Measurements from ENCODE around the gene BCR.
"Not testable (repeated sequence)": the region's sequence is repeated elsewhere in the genome, so short reads cannot be mapped to it uniquely, and the experiment has no call there.

BCR gene

GRCh38 chr22:23323960-23324688 is 143.8 kb downstream of the BCR start:
- not testable (repeated sequence) for DNase-seq

- no peak for DNase-seq
Observed at GRCh38 chr22:23325183-23325582, 144.9 kb downstream of the BCR start.

- DNase-seq = not testable (repeated sequence)
Observed at GRCh38 chr22:23333822-23334221, 153.5 kb downstream of the BCR start.

- not testable (repeated sequence) for DNase-seq
Observed at GRCh38 chr22:23337672-23338071, 157.4 kb downstream of the BCR start.

- DNase-seq = not testable (repeated sequence)
Observed at GRCh38 chr22:23341942-23342695, 161.8 kb downstream of the BCR start.

GRCh38 chr22:23351321-23351720 is 171.0 kb downstream of the BCR start:
- no peak for DNase-seq

GRCh38 chr22:23353004-23353403 is 172.7 kb downstream of the BCR start:
- DNase-seq = no peak

GRCh38 chr22:23353696-23354095 is 173.4 kb downstream of the BCR start:
- DNase-seq = no peak

GRCh38 chr22:23356094-23356493 is 175.8 kb downstream of the BCR start:
- DNase-seq = no peak

GRCh38 chr22:23357053-23357452 is 176.7 kb downstream of the BCR start:
- DNase-seq = no peak

- DNase-seq = no peak
Observed at GRCh38 chr22:23359583-23360123, 179.3 kb downstream of the BCR start.

- no peak for DNase-seq
Observed at GRCh38 chr22:23361676-23362075, 181.4 kb downstream of the BCR start.

GRCh38 chr22:23363683-23364082 is 183.4 kb downstream of the BCR start:
- no peak for DNase-seq

GRCh38 chr22:23364389-23364788 is 184.1 kb downstream of the BCR start:
- no peak for DNase-seq

- no peak for DNase-seq
Observed at GRCh38 chr22:23365524-23365923, 185.2 kb downstream of the BCR start.

- no peak for DNase-seq
Observed at GRCh38 chr22:23365961-23366360, 185.7 kb downstream of the BCR start.

- DNase-seq = not testable (repeated sequence)
Observed at GRCh38 chr22:23367196-23367595, 186.9 kb downstream of the BCR start.

Measured in cortex of kidney (tissue), 1 donor.